Erythroblast (primary cell): Measurements from ENCODE around the gene ATP2B3.

Experiments used
- GATA1 ChIP-seq: IDR thresholded peaks from 2 replicates; pipeline ENCODE4 v1.6.1; 2011; ENCODE audit warnings: low read depth, mild to moderate bottlenecking, control low read depth, low read length, moderate library complexity
- POLR2A ChIP-seq: IDR thresholded peaks from 2 replicates; pipeline ENCODE4 v1.6.1; 2011; ENCODE audit warnings: mild to moderate bottlenecking, low read length

DNA sequence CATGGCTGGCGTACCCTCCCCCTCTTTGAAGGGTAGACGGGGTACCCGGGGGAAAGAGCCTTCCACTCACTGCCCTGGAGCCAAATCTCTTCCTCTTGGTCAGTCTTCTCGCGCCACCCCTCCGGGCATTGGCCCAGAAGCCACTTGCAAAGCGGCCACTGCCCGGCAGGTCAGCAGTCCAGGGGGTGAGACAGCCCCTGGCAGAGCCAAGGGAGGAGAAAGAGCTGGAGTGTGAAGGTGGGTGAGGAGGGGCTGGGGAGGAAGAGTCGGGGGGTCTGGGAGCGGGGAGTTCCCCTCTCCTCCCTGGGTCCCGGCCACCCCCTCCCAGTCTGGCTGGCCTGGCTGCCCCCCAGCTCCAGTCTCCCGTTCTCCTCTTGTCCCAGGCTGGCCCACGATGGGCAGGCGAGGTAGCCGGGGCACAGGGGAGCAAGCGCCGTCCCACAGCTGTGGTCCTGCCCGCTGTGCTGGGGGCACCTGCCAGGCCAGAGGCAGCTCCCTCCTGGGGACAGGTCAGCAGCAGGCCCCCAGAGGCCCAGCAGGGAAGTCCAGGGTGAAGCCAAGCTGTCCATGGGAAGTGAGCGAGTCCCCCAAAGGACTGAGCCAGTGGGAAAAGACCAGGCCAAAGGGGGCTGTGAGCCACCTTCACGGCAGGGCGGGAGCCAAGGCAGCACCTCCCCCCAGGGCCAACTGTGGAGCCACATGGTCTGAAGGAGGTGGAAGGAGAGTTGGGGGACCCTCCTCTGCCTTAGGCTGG, 108.0 kb downstream of the ATP2B3 start:
- no peak for TF ChIP-seq POLR2A
- TF ChIP-seq GATA1, result no peak
